GM23338 (cell line): ENCODE results near the gene MYLK. TPM values are rescaled to one million over a fixed set of nuclear protein-coding genes. Genes with fewer than 3 reads are reported as not detected.

ENCODE experiments used
- ATAC-seq: fragments of 200-7000 bp; cut with Tn5 transposase; 3 replicates; pipeline ENCODE4 v1.9.1; 2020
- DNase-seq: peaks from one replicate; pipeline ENCODE4 v3.0.0-alpha.2; 2015; ENCODE audit warnings: low spot score
- H2AFZ ChIP-seq: fragments of 200-600 bp; sonication (generic); 2 replicates; pipeline ENCODE4 v1.8.0; 2016; ENCODE audit warnings: antibody characterized with exemption, mild to moderate bottlenecking, moderate library complexity
- H3F3A ChIP-seq: fragments of 200-600 bp; sonication (generic); replicated peaks from 2 replicates; pipeline ENCODE4 v1.8.0; 2017; ENCODE audit warnings: antibody characterized with exemption, mixed run types, low read depth
- H3K27ac ChIP-seq: fragments of 200-600 bp; sonication (generic); 2 replicates; pipeline ENCODE4 v1.6.1; 2016; ENCODE audit warnings: low read depth
- H3K27me3 ChIP-seq: fragments of 200-600 bp; sonication (generic); 2 replicates; pipeline ENCODE4 v1.8.0; 2016; ENCODE audit warnings: mild to moderate bottlenecking, mixed run types, moderate library complexity; ENCODE audit not compliant: insufficient read depth
- H3K36me3 ChIP-seq: fragments of 200-600 bp; sonication (generic); 2 replicates; pipeline ENCODE4 v1.8.0; 2016; ENCODE audit warnings: mild to moderate bottlenecking; ENCODE audit not compliant: insufficient read depth
- H3K4me1 ChIP-seq: fragments of 200-600 bp; sonication (generic); 2 replicates; pipeline ENCODE4 v1.8.0; 2016; ENCODE audit warnings: mild to moderate bottlenecking, moderate library complexity; ENCODE audit not compliant: insufficient read depth
- H3K4me2 ChIP-seq: fragments of 200-600 bp; sonication (generic); 2 replicates; pipeline ENCODE4 v1.7.1; 2017; ENCODE audit warnings: mixed run types
- H3K4me3 ChIP-seq: fragments of 200-600 bp; sonication (generic); 2 replicates; pipeline ENCODE4 v1.6.1; 2016; ENCODE audit warnings: mixed run types
- H3K79me2 ChIP-seq: fragments of 200-600 bp; sonication (generic); replicated peaks from 2 replicates; pipeline ENCODE4 v1.8.0; 2017; ENCODE audit warnings: mild to moderate bottlenecking; ENCODE audit not compliant: insufficient read depth
- H3K9me2 ChIP-seq: fragments of 200-600 bp; sonication (generic); 2 replicates; pipeline ENCODE4 v1.8.0; 2017; ENCODE audit not compliant: insufficient read depth
- H4K20me1 ChIP-seq: fragments of 200-600 bp; sonication (generic); replicated peaks from 2 replicates; pipeline ENCODE4 v1.8.0; 2017; ENCODE audit warnings: mild to moderate bottlenecking; ENCODE audit not compliant: insufficient read depth
- H3K27ac Mint-ChIP-seq: 2 replicates; pipeline ENCODE4 v1.8.0; 2020; ENCODE audit warnings: inconsistent platforms, mild to moderate bottlenecking, moderate library complexity, mixed read lengths
- H3K27me3 Mint-ChIP-seq: 3 replicates; pipeline ENCODE4 v1.8.0; 2022; ENCODE audit warnings: low read depth, mild to moderate bottlenecking, moderate library complexity, mixed read lengths, inconsistent platforms; ENCODE audit not compliant: insufficient read depth, poor library complexity
- H3K36me3 Mint-ChIP-seq: 3 replicates; pipeline ENCODE4 v1.8.0; 2021; ENCODE audit warnings: low read depth, mild to moderate bottlenecking, inconsistent platforms, moderate library complexity, mixed read lengths
- H3K4me1 Mint-ChIP-seq: 3 replicates; pipeline ENCODE4 v1.8.0; 2020; ENCODE audit warnings: mild to moderate bottlenecking, inconsistent platforms, mixed read lengths
- H3K4me3 Mint-ChIP-seq: 3 replicates; pipeline ENCODE4 v1.8.0; 2021; ENCODE audit warnings: moderate library complexity, mild to moderate bottlenecking, inconsistent platforms, mixed read lengths
- H3K9me3 Mint-ChIP-seq: 3 replicates; pipeline ENCODE4 v1.8.0; 2020; ENCODE audit warnings: moderate library complexity, mild to moderate bottlenecking, inconsistent platforms, mixed read lengths
- CREB1 ChIP-seq: fragments of 250-450 bp; sonication (Bioruptor Pico); IDR thresholded peaks from 2 replicates; pipeline ENCODE4 v1.5.0; 2020; ENCODE audit warnings: low read depth, mild to moderate bottlenecking, moderate library complexity
- CTCF ChIP-seq, 2 experiments: fragments of 200-600 bp in 1 of 2; sonication (generic) in 1 of 2; conservative IDR thresholded peaks; 2 replicates each; pipeline versions ENCODE4 v1.5.1 to v1.6.1; 2016 to 2017; ENCODE audit warnings: antibody characterized with exemption in 2 of 2, low read depth in 2 of 2, mild to moderate bottlenecking in 2 of 2, moderate library complexity in 1 of 2
- EZH2 ChIP-seq: fragments of 200-600 bp; sonication (generic); IDR thresholded peaks from one replicate; pipeline ENCODE4 v1.8.0; 2017; ENCODE audit warnings: antibody characterized with exemption, mild to moderate bottlenecking, low read depth; ENCODE audit not compliant: unreplicated experiment
- EZH2phosphoT487 ChIP-seq: fragments of 200-600 bp; sonication (generic); IDR thresholded peaks from one replicate; pipeline ENCODE4 v1.8.1; 2018; ENCODE audit warnings: antibody characterized with exemption; ENCODE audit not compliant: unreplicated experiment
- JUNB ChIP-seq: IDR thresholded peaks from one replicate; pipeline ENCODE4 v1.6.1; 2016; ENCODE audit warnings: antibody characterized with exemption; ENCODE audit not compliant: unreplicated experiment
- POLR2AphosphoS5 ChIP-seq: IDR thresholded peaks from 2 replicates; pipeline ENCODE4 v1.6.1; 2016; ENCODE audit warnings: antibody characterized with exemption, low read depth
- REST ChIP-seq: IDR thresholded peaks from one replicate; pipeline ENCODE4 v1.6.1; 2018; ENCODE audit warnings: antibody characterized with exemption; ENCODE audit not compliant: unreplicated experiment
- STAT1 ChIP-seq: IDR thresholded peaks from one replicate; pipeline ENCODE4 v1.6.1; 2016; ENCODE audit warnings: antibody characterized with exemption; ENCODE audit not compliant: unreplicated experiment
- ZNF331 ChIP-seq: fragments of 250-450 bp; sonication (Bioruptor Pico); IDR thresholded peaks from 2 replicates; pipeline ENCODE4 v1.5.0; 2020; ENCODE audit warnings: low read depth, mild to moderate bottlenecking, moderate library complexity
- ZNF462 ChIP-seq: fragments of 250-450 bp; sonication (Bioruptor Pico); IDR thresholded peaks from 2 replicates; pipeline ENCODE4 v1.5.0; 2020; ENCODE audit warnings: mild to moderate bottlenecking, moderate library complexity
- polyA plus RNA-seq: library from polyadenylated mRNA; unstranded; fragments of >200 nt; fragmentation: Nextera tagmentation; extraction: Ambion mirVana; gene quantifications from 2 replicates; pipeline ENCODE4 v1.2.1, GENCODE V29; 2016
- total RNA-seq: library from RNA; depleted of rRNA; stranded (reverse); fragments of >200 nt; shearing (Covaris generic); gene quantifications from 2 replicates; pipeline ENCODE4 v1.2.3, GENCODE V29; 2014

The MYLK gene
- total and polyA plus RNA-seq, 2 experiments from 2014 or later = 11.5 to 17.9 TPM

GRCh38 chr3:123778525-123778924 is 105.6 kb downstream of the MYLK start (continued):
- TF ChIP-seq CTCF (conservative IDR thresholded peaks at IDR 0.05; ENCODE audit: low read depth in 2 of 2) = no peak
- TF ChIP-seq EZH2phosphoT487 = no peak
- no peak for TF ChIP-seq CREB1
- no peak for TF ChIP-seq JUNB
- TF ChIP-seq ZNF331 = no peak

GRCh38 chr3:123776071-123776782 is 107.9 kb downstream of the MYLK start:
- Mint-ChIP-seq H3K27me3 (no peaks in the 10 kb centered on the region), H3K27ac (no peak overlapping the region), H3K4me1 (no peaks in the 10 kb centered on the region), H3K4me3 (no peak overlapping the region), H3K36me3 (no peaks in the 10 kb centered on the region), H3K9me3 (no peaks in the 10 kb centered on the region)
- H4K20me1 ChIP-seq = no peaks in the 10 kb centered on the region
- DNase-seq (no peak), ATAC-seq (no peak)
- H3K79me2 ChIP-seq = no peaks in the 10 kb centered on the region
- no peaks in the 10 kb centered on the region for H3F3A ChIP-seq
- no peaks in the 10 kb centered on the region for H3K27me3 ChIP-seq
- H3K9me2 ChIP-seq = no peaks in the 10 kb centered on the region
- H2AFZ ChIP-seq = no peak overlapping the region
- no peaks in the 10 kb centered on the region for H3K36me3 ChIP-seq
- no peaks in the 10 kb centered on the region for H3K4me1 ChIP-seq
- no peak overlapping the region for H3K4me3 ChIP-seq
- no peak overlapping the region for H3K27ac ChIP-seq
- H3K4me2 ChIP-seq = no peak overlapping the region
- TF ChIP-seq STAT1 = no peak
- TF ChIP-seq POLR2AphosphoS5 = no peak
- TF ChIP-seq CTCF (conservative IDR thresholded peaks at IDR 0.05; ENCODE audit: low read depth in 2 of 2) = no peak
- no peak for TF ChIP-seq CREB1
- no peak for TF ChIP-seq EZH2
- TF ChIP-seq REST = no peak
- TF ChIP-seq EZH2phosphoT487 = no peak
- no peak for TF ChIP-seq ZNF462 (CRISPR knock-in tag)
- no peak for TF ChIP-seq ZNF331
- no peak for TF ChIP-seq JUNB
